GM19023 (cell line): Measurements from ENCODE around the gene MARCKSL1.
"Not testable (repeated sequence)": the region's sequence is repeated elsewhere in the genome, so short reads cannot be mapped to it uniquely, and the experiment has no call there.

Source experiments
- ATAC-seq: cut with Tn5 transposase; IDR thresholded peaks from one replicate; pipeline ENCODE4 v1.9.1; 2021; ENCODE audit warnings: mild to moderate bottlenecking, moderate library complexity; ENCODE audit not compliant: unreplicated experiment

MARCKSL1 gene

GRCh38 chr1:32291708-32292538 lies 44.1 kb downstream of the MARCKSL1 start, which contains the start of gene HDAC1:
TSS of gene HDAC1 (plus strand) at chr1:32292083. CDS start at chr1:32292170, 87 bp downstream.
- ATAC-seq = peak; percentile 98

GRCh38 chr1:32291145-32291707 lies 44.8 kb downstream of the MARCKSL1 start:
- no peak for ATAC-seq

- no peak for ATAC-seq
Observed at GRCh38 chr1:32289256-32289655, 46.8 kb downstream of the MARCKSL1 start.

GRCh38 chr1:32286763-32287162 lies 49.3 kb downstream of the MARCKSL1 start:
- ATAC-seq = no peak

- ATAC-seq = no peak
Observed at GRCh38 chr1:32285658-32286057, 50.4 kb downstream of the MARCKSL1 start.

GRCh38 chr1:32284777-32285176 lies 51.3 kb downstream of the MARCKSL1 start:
- not testable (repeated sequence) for ATAC-seq
